Measurements from ENCODE around the gene TSEN34. TPM values are rescaled to one million over a fixed set of nuclear protein-coding genes. Genes with fewer than 3 reads are reported as not detected.
A peak's percentile ranks its signal among the peaks of the same experiment; 100 is the strongest.

Gene TSEN34
- total RNA-seq, 4 donors from 2014 or later, result 49.4 to 103 (median 86.8) TPM

DNA sequence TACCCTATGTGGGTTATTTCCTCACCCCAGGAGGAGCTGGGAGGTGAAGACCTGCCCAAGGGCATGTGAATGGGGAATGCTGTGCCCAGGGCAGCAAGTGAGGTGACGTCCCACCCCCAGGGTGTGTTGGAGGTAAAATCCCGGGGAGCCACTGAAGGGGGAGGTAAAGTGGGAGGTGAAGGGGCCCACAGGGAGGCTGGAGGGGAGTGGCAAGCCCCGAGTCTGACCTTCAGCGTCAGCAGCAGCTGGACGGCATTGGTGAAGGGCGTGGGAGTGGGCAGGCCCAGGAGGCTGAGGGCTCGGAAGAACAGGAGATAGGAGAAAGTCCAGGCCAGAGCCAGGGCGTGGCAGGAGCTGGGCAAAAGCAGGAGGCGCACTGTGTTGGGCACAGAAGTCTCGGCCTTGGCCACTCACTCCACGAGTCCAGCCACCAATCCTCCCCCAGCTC is 4.2 kb upstream of the TSEN34 start:
- 88% methylated on average over 11 of the region's 11 CpGs for WGBS
- intact Hi-C loops (cut with DNase I), result no loop called here
- no peak for DNase-seq (ENCODE audit: extremely low spot score)
- no peak for TF ChIP-seq CTCF (IDR thresholded peaks at IDR 0.05)
- TF ChIP-seq POLR2AphosphoS5 (IDR thresholded peaks at IDR 0.05), result no peak
- TF ChIP-seq POLR2A (IDR thresholded peaks at IDR 0.05; ENCODE audit: low read depth), result no peak
- no peak for TF ChIP-seq EP300 (IDR thresholded peaks at IDR 0.05)
- Histone ChIP-seq H3K27me3 (no peaks in the 10 kb centered on the region), H3K4me1 (peaks cover 17 to 26% (median 22%) of the 10 kb centered on the region in 4 donors), H3K27ac (replicated peaks in 1 of 4) (no peak overlapping the region), H3K36me3 (peaks cover 0 to 22% (median 9%) of the 10 kb centered on the region in 4 donors), H3K4me3 (no peak overlapping the region), H3K9me3 (no peaks in the 10 kb centered on the region)

GRCh38 chr19:54188215-54188871 is 2.8 kb upstream of the TSEN34 start:
- H3K9me3 ChIP-seq, result no peaks in the 10 kb centered on the region
- DNase-seq (ENCODE audit: extremely low spot score), result no peak
- 20% methylated on average over 11 of the region's 12 CpGs for WGBS
- peak overlapping the region; percentile 97 to 99 (median 98) for H3K27ac ChIP-seq (replicated peaks in 1 of 4)
- TF ChIP-seq CTCF (IDR thresholded peaks at IDR 0.05), result no peak
- TF ChIP-seq POLR2AphosphoS5 (IDR thresholded peaks at IDR 0.05), result no peak
- TF ChIP-seq POLR2A (IDR thresholded peaks at IDR 0.05; ENCODE audit: low read depth), result no peak
- TF ChIP-seq EP300 (IDR thresholded peaks at IDR 0.05), result no peak
- intact Hi-C loops (cut with DNase I), result no loop called here
- H3K36me3 ChIP-seq, result peaks cover 3 to 29% (median 15%) of the 10 kb centered on the region in 4 donors
- H3K27me3 ChIP-seq, result no peaks in the 10 kb centered on the region
- peak overlapping the region; percentile 76 to 93 (median 90) for H3K4me3 ChIP-seq
- H3K4me1 ChIP-seq, result peaks cover 24 to 35% (median 34%) of the 10 kb centered on the region in 4 donors

DNA sequence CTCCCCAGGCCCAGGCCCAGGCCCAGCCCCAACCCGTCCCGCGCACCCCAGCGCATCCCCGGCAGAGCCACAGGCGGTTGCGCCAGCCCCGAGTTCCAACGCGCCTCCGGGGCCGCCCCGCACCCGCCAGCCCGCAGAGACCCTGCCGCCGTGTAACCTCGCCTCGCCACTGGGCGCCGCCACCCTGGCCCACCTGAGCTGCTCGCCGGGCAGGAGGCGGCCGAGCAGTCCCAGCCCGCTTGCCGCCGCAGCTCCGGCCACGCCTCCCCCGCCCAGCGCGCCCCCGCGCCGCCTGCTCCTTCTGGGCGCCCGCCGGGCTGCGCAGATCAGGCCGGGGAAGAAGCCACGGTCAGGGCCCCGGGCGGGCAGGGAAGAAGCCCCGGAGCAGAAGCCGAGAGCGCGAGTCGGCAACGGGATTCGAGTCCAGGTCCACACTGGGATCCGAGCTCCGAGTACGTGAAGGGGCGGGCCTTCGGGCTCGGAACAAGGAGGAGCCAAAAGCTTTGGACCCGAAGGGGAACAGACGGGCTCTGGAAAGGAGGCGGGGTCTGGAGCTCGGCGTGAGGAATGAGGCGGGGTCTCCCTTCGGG is 1.9 kb upstream of the TSEN34 start, which contains the start of gene MBOAT7:
Gene MBOAT7 (minus strand): TSS at position 436 of the 590 bp plus-strand sequence. CDS start 1,072 bp downstream, outside the sequence.
- H3K27ac ChIP-seq (replicated peaks in 1 of 4), result peak within 1 kb of the TSS; percentile 97 to 99 (median 98)
- peaks cover 24 to 35% (median 34%) of the 10 kb centered on the region in 4 donors for H3K4me1 ChIP-seq
- no peaks in the 10 kb centered on the region for H3K9me3 ChIP-seq
- 0% methylated on average over 17 of the region's 64 CpGs for WGBS
- H3K4me3 ChIP-seq, result peak within 1 kb of the TSS; percentile 76 to 93 (median 90)
- no peak for DNase-seq (ENCODE audit: extremely low spot score)
- intact Hi-C loops (cut with DNase I), result no loop called here
- H3K36me3 ChIP-seq, result peaks cover 8 to 35% (median 21%) of the 10 kb centered on the region in 4 donors
- TF ChIP-seq POLR2AphosphoS5 (IDR thresholded peaks at IDR 0.05) (peak in 1 of 2 donors; percentile 62), CTCF (IDR thresholded peaks at IDR 0.05) (peak in 2 of 3 experiments; percentile 42 to 44), EP300 (IDR thresholded peaks at IDR 0.05) (no peak)
- H3K27me3 ChIP-seq, result no peaks in the 10 kb centered on the region

DNA sequence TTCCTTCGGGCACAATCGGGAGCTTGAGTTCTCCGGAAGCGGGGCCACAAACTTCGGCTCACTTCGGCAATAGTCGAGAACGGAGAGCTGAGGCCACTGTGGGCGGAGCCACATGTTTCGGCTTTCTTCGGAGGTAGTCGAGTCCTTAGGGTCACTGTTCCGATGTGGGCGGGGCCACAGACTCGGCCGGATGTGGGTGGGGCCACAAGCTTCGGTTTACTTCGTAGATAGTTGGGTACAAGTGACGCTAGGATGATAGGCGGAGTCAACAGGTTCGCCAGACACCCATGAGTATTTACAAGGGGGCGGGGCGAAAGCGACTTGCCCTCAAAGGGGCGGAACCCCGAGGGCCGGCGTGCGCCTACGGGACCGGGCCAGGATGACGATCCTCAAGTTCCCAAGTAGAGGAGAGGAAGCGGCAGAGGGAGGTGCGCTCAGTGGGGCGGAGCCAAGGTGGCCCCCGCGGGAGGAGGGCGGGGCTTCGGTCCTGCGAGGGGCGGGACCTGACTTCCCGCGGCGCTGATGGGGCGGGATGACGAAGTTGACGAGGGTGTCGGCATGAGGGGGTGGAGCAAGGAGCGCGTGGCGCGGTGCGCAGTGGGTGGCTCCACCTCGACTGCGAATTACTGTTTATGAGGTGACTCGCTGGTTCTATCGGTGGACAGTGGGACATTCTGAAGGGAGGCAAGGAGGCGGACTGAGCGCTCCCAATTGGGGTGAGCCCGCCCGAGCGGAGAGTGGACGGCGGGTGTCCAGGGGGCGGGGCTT is 1.2 kb upstream of the TSEN34 start:
- Histone ChIP-seq H3K9me3 (no peaks in the 10 kb centered on the region), H3K27me3 (no peaks in the 10 kb centered on the region), H3K27ac (replicated peaks in 1 of 4) (peak overlapping the region; percentile 97 to 99 (median 98)), H3K36me3 (peaks cover 12 to 41% (median 27%) of the 10 kb centered on the region in 4 donors), H3K4me3 (peak overlapping the region; percentile 76 to 93 (median 90)), H3K4me1 (peaks cover 24 to 35% (median 34%) of the 10 kb centered on the region in 4 donors)
- intact Hi-C loops (cut with DNase I), result no loop called here
- peak; percentile 100 for DNase-seq (ENCODE audit: extremely low spot score)
- peak; percentile 85 to 93 for TF ChIP-seq POLR2AphosphoS5 (IDR thresholded peaks at IDR 0.05)
- TF ChIP-seq EP300 (IDR thresholded peaks at IDR 0.05), result no peak
- TF ChIP-seq CTCF (IDR thresholded peaks at IDR 0.05), result no peak
- TF ChIP-seq POLR2A (IDR thresholded peaks at IDR 0.05; ENCODE audit: low read depth), result peak; percentile 60
- 1% methylated on average over 22 of the region's 65 CpGs for WGBS
